NCI-H774 (cell line): ENCODE results near the gene BDKRB2.

Experiments used
- DNase-seq: peaks from one replicate; lab custom pipeline; 2025; lab: John Stamatoyannopoulos, UW

The BDKRB2 gene

DNA sequence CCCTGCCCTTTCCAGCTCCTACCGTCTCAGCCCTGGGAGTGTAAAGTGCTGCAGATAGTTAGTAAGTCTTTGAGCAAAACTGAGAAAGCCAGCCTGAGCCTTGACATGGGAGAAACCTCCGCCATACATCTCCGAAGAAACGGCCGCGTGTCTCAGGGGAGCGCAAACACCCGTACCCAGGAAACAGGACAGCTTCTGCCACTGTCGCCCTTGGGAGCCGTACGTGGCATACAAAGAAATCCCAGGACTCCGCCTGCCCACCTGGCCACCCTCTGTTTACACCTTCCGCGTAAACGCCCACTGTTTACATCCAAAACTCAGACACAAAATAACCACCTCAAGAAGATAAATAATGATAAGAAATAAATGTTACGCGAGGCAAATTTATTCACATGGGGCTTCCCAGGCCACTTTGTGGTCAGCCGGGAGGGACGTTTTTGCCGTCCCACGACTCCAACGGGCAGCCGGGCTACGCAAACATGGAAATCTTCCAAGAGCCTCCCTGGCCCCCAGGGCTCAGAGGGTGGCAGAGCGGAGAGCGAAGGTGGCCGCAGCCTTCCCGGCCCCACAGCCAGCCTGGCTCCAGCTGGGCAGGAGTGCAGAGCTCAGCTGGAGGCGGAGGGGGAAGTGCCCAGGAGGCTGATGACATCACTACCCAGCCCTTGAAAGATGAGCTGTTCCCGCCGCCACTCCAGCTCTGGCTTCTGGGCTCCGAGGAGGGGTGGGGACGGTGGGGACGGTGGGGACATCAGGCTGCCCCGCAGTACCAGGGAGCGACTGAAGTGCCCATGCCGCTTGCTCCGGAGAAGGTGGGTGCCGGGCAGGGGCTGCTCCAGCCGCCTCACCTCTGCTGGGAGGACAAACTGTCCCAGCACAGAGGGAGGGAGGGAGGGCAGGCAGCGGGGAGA lies at the start of gene BDKRB2:
TSS of gene BDKRB2 (plus strand) at position 689 of the 908 bp plus-strand sequence. CDS start 32,269 bp downstream, outside the sequence.
- DNase-seq: peak; percentile 80

DNA sequence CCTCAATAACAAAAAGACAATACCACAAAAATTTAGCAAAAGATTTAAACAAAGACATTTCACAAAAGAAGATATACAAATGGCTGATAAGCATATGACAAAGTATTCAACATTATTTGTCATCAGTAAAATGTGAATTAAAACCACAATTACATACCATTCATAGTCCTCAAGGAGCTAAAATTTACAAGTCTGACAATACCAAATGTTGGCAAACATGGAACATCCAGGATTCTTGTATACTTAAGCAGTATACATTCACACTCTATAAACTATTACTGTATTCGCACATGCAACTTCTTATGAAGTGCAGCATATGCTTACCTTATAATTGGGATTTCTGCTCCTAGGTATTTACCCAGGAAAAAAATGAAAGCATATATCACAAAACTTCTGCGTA lies 49.7 kb upstream of the BDKRB2 start:
- no peak for DNase-seq

DNA sequence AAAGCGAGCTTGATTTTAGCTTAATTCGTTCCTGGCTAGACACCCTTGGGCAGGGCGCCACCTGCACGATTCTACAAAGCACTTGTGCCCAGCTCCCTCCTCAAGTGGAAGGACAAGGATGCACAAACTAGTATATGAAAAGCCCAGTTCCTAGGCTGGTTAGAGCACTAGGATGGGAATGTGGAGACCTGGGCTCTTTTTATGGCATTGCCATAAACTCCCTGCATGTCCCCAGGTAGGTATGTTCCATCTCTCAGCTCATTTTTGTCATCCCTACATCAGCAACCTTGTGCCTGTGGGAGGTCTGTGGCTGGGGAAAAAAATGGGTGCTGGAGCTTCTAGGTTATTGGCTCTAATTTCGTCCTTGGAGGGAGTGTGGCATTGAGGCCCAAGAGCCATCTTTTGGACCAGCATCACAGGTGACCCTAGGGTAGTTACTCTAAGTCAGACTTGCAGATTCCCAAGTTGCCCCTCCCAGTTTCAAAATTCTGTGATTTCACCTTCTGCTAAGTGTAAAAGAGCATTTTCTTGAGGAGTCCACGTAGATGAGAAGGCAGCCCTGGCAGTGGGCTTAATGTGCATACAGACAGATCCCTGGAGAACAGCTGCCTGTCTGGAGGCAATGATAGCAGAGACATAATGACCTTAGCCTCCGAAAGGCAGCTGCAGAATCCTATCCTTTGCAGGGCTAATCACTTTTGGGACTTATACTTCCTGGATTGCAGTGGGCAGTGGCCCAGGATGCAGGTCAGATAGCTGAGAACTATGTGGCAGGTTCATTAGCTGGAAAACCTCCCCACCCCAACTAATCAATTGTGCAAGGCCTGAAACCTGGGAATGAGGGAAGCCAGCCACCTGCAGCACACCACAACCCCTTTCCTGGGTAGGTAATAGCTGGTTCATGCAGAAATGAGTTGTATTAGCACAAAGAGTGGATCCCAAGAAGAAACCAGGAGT lies 47.6 kb upstream of the BDKRB2 start:
- no peak for DNase-seq

DNA sequence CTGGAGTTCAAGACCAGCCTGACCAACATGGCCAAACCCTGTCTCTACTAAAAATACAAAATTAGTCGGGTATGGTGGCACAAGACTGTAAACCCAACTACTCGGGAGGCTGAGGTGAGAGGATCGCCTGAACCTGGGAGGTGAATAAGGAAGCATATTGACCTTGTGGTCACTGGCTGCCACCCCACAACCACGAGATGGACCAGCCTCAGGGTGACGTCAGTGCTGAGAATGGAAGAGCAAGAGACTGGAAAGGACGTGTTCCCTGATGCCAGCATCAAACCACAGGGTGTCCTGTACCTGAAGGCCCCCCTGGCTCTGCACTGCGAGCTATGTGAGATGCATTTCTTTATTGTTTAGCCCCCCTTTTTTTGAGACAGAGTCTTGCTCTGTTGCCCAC lies 45.9 kb upstream of the BDKRB2 start:
- DNase-seq: no peak

DNA sequence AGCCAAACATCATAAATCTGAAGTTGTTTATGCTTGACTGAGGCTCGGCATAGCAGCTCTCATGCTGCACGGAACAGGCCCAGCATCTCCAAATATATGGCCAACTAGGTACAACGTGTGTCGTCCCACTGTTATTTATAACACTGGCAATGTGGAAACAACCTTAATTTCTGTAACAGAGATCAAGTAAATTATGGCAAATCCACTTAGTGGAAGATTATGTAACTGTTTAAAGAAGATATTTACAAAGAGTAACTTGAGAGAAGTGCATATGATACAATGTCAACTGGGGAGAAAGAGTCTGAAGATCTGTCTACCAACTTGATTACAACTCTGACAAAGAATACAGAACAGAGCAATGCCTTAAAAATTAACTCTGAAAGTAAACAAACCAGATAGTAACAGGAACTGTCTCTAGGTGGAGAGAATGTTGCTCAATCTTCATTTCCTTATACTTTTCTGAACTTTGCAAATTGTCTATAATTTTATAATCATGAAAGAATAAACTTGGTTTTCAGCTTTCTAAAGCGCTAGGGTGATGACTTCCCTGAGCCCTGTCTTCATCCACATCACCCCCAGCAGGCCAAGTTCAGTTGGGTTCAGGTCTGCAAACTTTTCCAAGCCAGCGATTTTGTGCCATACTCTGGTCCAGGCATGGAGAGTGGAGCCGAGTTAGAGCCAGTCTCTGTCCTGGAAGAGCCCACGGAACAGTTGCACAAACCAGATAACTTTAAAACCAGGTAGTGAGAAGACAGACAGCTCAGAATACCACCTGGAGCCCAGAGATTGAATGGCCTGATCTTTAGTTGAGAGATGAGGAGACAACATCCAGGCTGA lies 44.3 kb upstream of the BDKRB2 start:
- DNase-seq: no peak

DNA sequence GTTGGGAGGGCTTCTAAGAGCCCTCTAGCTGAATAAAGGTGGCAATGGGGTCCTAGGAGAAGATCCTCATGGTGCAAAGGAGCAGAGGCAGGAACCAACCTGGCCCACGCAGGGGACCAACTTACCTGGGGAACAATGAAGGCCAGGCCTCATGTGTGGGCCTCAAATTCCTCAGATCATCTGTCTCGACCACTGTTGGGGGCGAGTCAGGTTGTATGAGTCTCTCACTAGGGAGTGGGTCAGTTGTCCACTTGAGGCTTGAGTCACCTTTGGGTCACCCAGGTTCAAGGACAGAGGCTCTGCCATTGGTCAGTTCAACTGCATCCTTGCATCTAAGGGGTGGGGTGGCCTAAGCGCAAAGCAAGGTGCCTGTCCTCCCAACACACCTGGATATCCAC lies 43.7 kb upstream of the BDKRB2 start:
- no peak for DNase-seq

DNA sequence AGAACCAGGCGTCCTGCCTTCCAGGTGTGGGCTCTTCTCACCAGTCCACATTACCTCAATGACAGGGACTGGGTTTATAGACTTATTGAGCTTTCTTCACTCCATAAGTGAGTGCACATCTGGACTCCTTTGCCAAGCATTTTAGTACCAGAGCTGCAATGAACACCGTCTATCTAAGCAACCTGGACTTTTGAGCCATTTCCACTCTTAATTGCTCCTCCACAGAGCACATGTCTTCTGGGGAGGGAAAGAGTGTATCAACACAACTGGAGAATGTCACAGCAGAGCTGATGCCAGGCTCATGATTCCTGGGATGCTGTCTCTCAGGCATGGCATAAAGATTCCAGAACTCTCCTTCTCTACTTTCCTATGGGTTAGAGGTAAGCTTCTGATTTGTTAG lies 43.0 kb upstream of the BDKRB2 start:
- DNase-seq: no peak

DNA sequence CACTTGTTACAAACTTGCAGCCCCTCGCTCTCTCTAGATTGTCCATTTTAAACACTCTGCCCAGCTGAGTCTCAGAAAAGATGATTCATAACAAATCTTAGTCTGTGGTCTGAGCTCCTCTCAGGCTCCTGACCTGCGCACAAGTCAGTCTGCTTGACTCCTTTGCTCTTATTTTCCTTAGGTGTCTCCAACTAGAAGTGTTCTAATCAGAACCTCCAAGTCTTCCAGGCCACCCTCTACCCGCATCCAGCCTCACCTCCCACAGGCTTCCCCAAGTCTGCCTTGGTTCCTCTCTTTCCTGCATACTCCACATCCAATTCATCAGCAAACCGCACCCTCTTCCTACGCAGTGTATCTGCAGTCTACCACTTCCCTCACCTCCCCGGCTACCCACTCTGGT lies 42.4 kb upstream of the BDKRB2 start:
- no peak for DNase-seq

DNA sequence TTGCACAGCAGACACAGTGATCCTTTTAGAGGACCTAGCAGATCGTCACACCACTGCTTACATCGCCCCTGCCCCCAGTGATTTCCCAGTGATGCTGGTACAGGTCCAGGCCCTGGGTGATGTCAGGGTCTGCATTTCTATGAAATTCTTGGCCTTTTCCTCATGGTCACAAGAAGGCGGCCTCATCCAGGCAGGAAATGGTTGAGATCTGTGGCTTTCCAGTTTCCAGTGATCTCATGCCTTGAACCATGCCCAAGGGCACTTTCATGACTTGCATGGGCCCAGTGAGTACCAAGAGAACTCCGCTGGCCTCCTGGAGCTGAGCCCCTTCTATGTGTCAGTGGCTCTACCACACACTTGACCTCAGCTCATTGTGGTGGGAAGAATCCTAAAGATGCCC lies 41.9 kb upstream of the BDKRB2 start:
- no peak for DNase-seq

DNA sequence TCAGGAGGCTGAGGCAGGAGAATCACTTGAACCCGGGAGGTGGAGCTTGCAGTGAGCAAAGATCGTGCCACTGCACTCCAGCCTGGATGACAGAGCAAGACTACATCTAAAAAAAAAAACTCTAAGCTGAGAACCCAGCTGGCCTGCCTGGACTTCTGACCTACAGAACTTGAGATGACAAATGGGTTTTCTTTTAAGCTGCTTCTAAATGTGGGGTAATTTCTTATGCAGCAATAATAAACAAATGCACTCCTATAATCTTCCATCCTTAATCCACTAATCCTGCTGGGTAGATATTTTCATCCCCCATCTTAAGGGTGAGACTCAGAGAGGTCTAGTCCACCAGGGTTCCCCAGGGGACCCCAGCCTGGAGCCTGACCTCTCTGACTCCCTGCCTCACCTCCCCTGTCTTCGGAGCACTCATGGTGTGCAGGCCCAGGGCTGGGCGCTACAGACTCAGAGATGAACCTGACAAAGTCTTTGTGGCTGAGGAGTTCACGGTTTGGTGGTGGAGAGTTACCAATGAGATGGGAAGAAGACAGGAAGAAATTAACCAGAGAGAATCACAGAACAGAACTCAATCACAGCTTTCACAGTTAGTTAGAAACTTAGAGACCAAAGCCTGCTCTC lies 39.7 kb upstream of the BDKRB2 start:
- no peak for DNase-seq

DNA sequence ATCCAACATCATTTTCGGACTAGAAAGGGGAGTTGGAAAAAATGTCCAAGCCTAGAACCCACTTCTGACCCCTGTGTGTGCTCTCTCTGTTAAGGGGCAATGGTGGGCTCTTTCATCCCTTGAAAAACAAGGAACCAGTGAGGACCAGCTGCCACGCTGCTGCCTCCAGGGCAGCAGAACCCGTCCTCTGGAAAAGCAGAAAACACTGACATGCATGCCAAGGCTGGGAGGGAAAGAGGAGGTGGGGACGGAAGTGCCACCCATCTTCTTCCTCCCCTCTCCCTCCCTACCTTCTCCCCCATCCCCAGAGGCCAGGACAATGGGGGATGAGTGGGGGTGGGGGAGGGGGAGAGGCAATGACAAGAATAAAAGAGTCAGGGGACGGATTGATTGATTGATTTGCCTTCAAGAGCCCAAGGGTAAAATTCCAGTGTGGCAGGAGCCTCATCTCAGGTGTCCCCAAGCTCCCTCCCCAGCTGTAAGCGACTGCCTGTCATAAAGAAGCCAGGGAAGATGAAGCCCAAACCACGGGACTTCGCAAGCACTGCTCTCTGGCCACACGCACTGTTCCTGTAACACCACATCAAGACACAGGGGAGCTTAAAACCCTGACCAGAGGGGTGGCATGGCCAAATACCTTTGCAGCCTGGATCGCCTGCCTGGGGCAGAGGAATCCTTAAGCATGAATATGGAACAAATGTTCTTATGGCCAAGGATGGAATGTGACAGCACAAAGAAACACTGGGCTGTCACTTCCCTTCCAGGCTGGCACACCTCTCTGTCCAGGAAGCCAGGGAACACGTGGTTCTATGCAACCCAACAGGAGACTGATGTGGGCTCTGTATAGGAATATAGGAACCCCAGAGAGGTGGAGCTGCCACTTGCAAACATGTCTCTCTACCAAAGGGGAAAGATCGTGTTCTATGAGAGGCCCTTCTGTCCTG lies 38.9 kb upstream of the BDKRB2 start:
- no peak for DNase-seq

DNA sequence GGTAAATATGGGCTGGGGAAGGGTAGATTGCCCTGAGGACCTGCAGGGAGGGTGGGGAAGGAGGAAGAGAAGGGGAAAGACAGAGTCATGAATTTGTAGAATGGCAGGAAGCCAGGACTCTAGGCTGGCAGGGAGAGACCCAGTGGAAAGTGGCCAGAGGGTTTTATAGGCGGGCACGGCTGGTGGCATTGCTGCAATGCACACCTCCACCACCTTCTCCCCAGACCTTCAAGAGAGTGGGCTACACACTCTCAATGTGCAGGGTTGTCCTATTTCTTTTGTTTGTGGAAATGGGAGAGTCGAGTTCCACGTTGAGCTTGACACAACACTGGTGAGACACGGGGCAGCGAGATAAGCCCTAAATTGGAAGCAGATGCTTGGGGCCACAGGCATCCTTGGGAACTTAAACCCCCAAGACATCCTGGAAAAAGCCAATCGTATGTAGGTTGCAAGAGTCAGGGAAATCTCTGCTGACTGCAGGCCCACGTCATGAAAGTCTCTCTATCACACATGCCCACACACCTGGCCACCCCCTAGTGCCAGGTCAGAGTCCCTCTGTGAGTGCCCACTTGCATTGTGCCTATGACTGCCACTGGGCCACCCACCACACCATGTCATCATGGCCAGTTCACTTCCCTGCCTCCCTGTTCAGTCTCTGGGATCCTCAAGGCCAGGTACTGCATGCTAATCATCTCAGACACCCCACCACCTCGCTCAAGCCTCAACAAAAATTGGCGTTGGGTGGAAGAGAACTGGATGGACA lies 38.0 kb upstream of the BDKRB2 start:
- DNase-seq: no peak

DNA sequence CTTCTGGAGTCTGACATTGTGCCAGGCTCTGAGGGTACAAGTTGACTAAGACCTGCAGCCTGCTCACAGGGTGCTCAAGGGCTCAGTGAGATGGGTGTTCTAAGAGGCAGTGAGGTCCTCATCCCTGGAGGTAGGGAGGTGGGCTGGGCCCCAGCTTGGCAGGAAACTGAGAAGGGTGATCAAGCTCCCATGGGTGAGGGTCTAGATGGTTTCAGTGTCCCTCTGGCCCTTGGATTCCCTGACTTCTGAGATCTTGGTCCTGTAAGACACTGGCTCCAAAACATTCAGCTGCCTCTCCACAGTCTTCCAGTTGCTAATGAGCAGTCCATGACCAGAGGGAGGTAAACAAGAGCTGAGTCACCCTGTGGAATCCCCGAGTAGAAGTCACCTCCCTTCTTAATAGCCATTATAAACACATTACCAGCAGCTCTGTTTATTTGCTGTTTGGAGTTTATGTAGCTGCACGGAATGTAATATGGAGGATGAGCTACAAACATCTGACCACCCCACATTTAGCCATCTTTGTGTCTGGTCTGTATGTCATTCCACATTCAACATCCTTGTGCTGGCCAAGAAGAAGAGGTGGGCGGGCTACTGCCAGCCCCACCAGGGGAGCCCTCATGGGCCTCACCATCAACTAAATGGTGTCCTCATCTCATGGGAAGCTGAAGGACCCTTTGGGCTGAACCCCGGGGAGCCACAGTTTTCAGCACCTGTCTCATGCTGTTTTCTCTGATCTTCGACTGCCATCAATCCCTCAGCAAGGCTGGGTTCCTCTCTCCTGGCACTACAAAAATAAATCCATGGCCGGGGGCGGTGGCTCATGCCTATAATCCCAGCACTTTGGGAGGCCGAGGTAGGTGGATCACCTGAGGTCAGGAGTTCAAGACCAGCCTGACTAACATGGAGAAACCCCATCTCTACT lies 37.2 kb upstream of the BDKRB2 start:
- peak; percentile 23 for DNase-seq

DNA sequence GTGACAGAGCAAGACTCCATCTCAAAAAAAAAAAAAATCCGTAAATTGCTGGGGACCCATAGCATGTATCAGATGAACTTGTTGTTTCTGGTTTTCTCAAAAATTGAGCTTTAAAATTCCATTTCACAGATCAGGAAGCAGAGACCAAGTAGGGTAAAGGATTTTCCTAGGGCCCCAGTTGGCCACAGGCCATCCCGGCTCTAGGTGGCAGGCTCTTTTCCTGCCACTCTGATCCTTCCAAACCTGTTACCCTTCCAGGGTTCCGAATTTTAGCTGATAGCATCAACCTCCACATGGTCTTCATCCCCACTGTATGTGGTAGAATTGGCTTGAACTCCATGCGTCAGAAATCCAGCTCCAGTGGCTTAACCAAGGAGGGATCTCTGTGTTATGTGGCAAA lies 36.1 kb upstream of the BDKRB2 start:
- DNase-seq: no peak

DNA sequence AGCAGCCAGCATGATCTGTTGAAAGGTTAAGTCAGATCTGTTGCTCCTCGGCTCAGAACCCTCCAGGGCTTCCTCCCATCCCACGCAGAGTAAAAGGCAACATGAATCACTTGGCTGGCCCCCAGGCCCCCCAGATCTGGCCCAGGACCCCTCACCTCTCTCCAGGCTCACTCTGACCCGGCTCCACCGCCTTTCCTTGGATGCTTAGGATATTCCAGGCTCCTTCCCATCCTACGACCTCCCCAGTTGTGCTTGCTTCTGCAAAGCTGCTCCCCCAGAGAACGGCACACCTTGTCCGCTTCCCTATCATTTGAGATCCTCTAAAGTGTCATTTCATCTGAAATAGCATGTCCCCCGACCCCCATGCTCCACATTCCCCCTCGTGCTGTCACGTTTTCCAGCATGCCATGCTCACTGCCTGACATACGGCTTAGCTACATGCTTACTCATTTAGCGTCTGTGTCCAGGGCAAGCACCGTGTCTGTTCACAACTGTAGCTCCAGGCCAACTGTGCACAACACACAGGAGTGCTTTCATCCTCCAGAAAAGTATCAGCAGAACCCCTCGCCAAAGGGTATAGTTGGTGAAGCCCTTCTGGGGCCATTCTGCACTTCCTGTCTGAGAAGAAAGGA lies 33.6 kb upstream of the BDKRB2 start:
- DNase-seq: no peak

DNA sequence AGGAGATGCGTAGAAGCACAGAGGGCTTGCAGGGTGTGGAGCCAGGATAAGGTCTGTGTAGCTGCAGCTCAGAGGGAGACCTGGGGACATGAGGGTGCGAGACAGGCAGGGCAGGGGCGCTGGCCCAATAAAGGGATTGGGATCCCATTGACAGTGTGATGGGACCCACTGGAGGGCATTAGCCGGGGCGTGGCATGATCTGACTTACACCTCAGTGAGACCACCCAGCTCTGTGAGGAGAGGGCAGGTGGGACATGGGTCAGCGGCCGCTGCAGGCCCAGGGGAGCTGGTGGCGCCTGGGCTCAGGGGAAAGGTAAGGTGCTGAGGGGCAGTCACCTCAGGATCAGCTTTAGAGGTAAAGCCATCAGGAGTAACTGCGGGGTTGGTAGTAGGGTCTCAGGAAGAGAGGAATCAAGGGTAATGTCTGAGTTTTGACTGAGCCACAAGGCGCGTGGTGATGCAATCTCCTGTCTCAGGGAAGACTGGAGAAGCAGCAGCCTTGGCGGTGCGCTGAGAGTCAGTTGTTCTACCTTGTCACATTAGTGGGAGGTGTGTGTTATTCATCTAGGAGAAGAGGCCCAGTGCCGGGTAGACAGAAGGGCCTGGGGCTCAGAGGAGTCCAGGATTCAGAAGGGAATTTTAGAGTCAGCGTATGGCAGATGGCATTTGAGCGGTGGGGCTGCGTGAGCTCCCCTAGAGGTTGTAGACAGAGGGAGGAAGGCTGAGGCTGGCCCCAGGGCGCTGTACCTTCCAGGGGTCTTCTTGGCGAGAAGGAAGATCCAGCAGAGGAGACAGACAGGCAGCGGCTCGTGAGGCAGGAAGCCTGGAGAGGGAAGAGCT lies 30.8 kb upstream of the BDKRB2 start:
- no peak for DNase-seq

DNA sequence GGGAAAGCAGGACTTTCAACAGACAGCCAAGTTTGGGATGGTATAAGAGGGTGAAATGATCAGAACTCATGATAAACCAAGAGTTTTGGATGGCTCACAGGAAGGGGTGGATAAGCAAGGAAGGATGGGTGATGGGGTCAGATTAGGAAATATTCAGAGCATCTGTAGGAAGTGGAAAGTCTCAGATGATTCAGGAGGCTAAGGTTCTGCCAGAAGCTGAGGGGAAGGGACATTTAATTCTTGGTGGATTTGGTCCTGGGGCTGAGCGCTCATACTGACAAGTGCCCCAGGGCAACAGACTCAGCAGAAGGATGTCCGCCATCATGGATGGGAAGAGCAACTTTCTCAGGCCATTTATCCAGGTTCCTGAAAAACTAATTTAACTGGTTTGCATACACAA lies 28.4 kb upstream of the BDKRB2 start:
- no peak for DNase-seq
